OCI-LY1 (cell line): Measurements from ENCODE around the gene C3orf22.

Experiments used
- H2AFZ ChIP-seq: fragments of 200-600 bp; sonication (generic), shearing (Covaris generic); 2 replicates; pipeline ENCODE4 v1.6.0; 2014; ENCODE audit warnings: antibody characterized with exemption, mild to moderate bottlenecking, low read length
- H3F3A ChIP-seq: fragments of 200-600 bp; sonication (generic), shearing (Covaris generic); 2 replicates; pipeline ENCODE4 v1.6.0; 2014; ENCODE audit warnings: mild to moderate bottlenecking, antibody characterized with exemption, low read length, moderate library complexity; ENCODE audit not compliant: insufficient read depth
- H3K27ac ChIP-seq: fragments of 200-600 bp; sonication (generic); 2 replicates; pipeline ENCODE4 v1.5.1; 2014; ENCODE audit warnings: low read length, mixed run types, mild to moderate bottlenecking, low read depth; ENCODE audit not compliant: poor library complexity, severe bottlenecking
- H3K27me3 ChIP-seq: fragments of 200-600 bp; sonication (generic); 2 replicates; pipeline ENCODE4 v1.6.0; 2014; ENCODE audit warnings: antibody characterized with exemption, mild to moderate bottlenecking, low read length, moderate library complexity; ENCODE audit not compliant: insufficient read depth
- H3K36me3 ChIP-seq: fragments of 200-600 bp; sonication (generic); 2 replicates; pipeline ENCODE4 v1.6.1; 2014; ENCODE audit warnings: mild to moderate bottlenecking, antibody characterized with exemption, low read length, moderate library complexity, mixed read lengths; ENCODE audit not compliant: insufficient read depth
- H3K4me1 ChIP-seq: fragments of 200-600 bp; sonication (generic); 2 replicates; pipeline ENCODE4 v1.5.1; 2014; ENCODE audit warnings: mild to moderate bottlenecking, low read length, moderate library complexity; ENCODE audit not compliant: insufficient read depth, severe bottlenecking
- H3K4me2 ChIP-seq: fragments of 200-600 bp; sonication (generic), shearing (Covaris generic); 2 replicates; pipeline ENCODE4 v1.6.1; 2014; ENCODE audit warnings: low read length
- H3K4me3 ChIP-seq: fragments of 200-600 bp; sonication (generic); 2 replicates; pipeline ENCODE4 v1.5.1; 2014; ENCODE audit warnings: low read length, low read depth, mild to moderate bottlenecking, mixed read lengths; ENCODE audit not compliant: poor library complexity, severe bottlenecking
- H3K79me2 ChIP-seq: fragments of 200-600 bp; shearing (Covaris generic); 2 replicates; pipeline ENCODE4 v1.6.1; 2016; ENCODE audit warnings: mixed run types, low read length, mixed read lengths; ENCODE audit not compliant: insufficient read depth
- H3K9ac ChIP-seq: fragments of 200-600 bp; sonication (generic), shearing (Covaris generic); 2 replicates; pipeline ENCODE4 v1.6.1; 2014; ENCODE audit warnings: mild to moderate bottlenecking, low read length, mixed read lengths
- H3K9me2 ChIP-seq: fragments of 200-600 bp; sonication (generic), shearing (Covaris generic); 2 replicates; pipeline ENCODE4 v1.6.1; 2014; ENCODE audit warnings: low read depth, mild to moderate bottlenecking, low read length, mixed read lengths
- H3K9me3 ChIP-seq: fragments of 200-600 bp; shearing (Covaris generic); 2 replicates; pipeline ENCODE4 v1.6.1; 2014; ENCODE audit warnings: low read length, mixed read lengths
- H4K20me1 ChIP-seq: fragments of 200-600 bp; sonication (generic), shearing (Covaris generic); 2 replicates; pipeline ENCODE4 v1.6.0; 2016; ENCODE audit warnings: mild to moderate bottlenecking, low read length; ENCODE audit not compliant: insufficient read depth
- EZH2 ChIP-seq: fragments of 200-600 bp; sonication (generic), shearing (Covaris generic); IDR thresholded peaks from 2 replicates; pipeline ENCODE4 v1.8.0; 2017; ENCODE audit warnings: borderline replicate concordance, mixed run types, mild to moderate bottlenecking, antibody characterized with exemption, low read length, moderate library complexity, mixed read lengths
- TF ChIP-seq, protein P1 (sequence below): fragments of 200-600 bp; sonication (generic), shearing (Covaris generic); IDR thresholded peaks from 2 replicates; pipeline ENCODE4 v1.5.1; 2017; ENCODE audit warnings: mild to moderate bottlenecking, antibody characterized with exemption, low read length, moderate library complexity, mixed read lengths

C3orf22 gene

DNA sequence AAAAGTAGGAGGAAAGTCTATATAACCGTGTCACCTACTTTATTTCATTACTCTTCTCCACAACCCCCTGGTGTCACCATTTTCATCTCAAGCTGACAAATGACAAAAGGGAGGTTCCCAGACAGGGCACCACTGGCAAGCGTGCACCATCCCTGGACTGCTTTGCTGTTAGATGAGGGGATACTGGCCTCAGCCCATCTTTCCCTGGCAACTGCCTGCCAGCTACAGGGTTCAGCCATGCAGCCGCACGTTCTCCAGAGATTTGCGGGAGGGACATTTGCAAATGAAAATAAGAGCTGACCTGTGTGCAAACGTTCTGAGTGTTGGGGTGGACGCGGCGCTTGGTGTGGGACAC lies 41.8 kb downstream of the C3orf22 start:
- Histone ChIP-seq H3K79me2 (no peaks in the 10 kb centered on the region), H3K9me3 (no peaks in the 10 kb centered on the region), H3F3A (no peaks in the 10 kb centered on the region), H3K27ac (no peak overlapping the region), H3K4me2 (no peak overlapping the region), H3K36me3 (no peaks in the 10 kb centered on the region), H3K9me2 (no peaks in the 10 kb centered on the region), H3K4me1 (no peaks in the 10 kb centered on the region), H3K4me3 (no peak overlapping the region), H3K27me3 (no peaks in the 10 kb centered on the region), H4K20me1 (no peaks in the 10 kb centered on the region), H2AFZ (no peak overlapping the region), H3K9ac (no peak overlapping the region)
- TF ChIP-seq EZH2 = no peak
- TF ChIP-seq, protein P1, sequence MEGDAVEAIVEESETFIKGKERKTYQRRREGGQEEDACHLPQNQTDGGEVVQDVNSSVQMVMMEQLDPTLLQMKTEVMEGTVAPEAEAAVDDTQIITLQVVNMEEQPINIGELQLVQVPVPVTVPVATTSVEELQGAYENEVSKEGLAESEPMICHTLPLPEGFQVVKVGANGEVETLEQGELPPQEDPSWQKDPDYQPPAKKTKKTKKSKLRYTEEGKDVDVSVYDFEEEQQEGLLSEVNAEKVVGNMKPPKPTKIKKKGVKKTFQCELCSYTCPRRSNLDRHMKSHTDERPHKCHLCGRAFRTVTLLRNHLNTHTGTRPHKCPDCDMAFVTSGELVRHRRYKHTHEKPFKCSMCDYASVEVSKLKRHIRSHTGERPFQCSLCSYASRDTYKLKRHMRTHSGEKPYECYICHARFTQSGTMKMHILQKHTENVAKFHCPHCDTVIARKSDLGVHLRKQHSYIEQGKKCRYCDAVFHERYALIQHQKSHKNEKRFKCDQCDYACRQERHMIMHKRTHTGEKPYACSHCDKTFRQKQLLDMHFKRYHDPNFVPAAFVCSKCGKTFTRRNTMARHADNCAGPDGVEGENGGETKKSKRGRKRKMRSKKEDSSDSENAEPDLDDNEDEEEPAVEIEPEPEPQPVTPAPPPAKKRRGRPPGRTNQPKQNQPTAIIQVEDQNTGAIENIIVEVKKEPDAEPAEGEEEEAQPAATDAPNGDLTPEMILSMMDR = no peak

DNA sequence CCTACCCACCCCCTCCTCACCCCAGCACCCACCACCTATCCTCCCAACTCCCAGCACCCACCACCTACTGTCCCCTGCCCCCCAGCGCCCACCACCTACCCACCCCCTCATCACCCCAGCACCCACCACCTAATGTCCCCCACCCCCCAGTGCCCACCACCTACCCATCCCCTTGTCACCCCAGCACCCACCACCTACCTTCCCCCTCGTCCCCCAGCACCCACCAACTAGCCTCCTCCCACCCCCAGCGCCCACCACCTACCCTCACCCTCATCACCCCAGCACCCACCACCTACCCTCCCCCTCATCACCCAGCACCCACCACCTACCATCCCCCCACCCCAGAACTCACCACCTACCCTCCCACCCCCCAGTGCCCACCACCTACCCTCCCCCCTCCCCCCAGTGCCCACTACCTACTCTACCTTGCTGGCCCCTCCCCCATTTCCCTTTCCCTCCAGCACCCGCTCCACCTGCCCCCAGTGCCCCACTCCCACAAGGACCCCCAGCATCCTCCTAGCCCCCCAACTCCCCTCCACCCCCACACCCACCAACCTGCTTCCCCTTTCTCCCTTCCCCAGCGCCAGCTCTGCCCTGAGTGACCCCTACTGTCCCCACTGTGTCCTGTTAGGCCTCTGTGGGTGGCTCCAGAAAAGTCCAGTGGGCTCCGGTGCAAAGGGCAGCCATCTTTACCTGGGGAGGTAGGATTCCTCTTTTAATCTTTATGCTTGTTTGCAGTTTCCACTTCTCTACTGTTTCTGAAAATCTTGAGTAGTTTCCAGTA lies 42.4 kb downstream of the C3orf22 start:
- H3K9me3 ChIP-seq = no peaks in the 10 kb centered on the region
- H3K27ac ChIP-seq = no peak overlapping the region
- H3K4me3 ChIP-seq = no peak overlapping the region
- no peak overlapping the region for H3K4me2 ChIP-seq
- TF ChIP-seq, protein P1 = no peak
- no peak for TF ChIP-seq EZH2
- H2AFZ ChIP-seq = no peak overlapping the region
- no peaks in the 10 kb centered on the region for H3K79me2 ChIP-seq
- no peaks in the 10 kb centered on the region for H3K9me2 ChIP-seq
- H3K9ac ChIP-seq = no peak overlapping the region
- H3K4me1 ChIP-seq = no peaks in the 10 kb centered on the region
- no peaks in the 10 kb centered on the region for H3F3A ChIP-seq
- H3K27me3 ChIP-seq = no peaks in the 10 kb centered on the region
- no peaks in the 10 kb centered on the region for H3K36me3 ChIP-seq
- no peaks in the 10 kb centered on the region for H4K20me1 ChIP-seq

DNA sequence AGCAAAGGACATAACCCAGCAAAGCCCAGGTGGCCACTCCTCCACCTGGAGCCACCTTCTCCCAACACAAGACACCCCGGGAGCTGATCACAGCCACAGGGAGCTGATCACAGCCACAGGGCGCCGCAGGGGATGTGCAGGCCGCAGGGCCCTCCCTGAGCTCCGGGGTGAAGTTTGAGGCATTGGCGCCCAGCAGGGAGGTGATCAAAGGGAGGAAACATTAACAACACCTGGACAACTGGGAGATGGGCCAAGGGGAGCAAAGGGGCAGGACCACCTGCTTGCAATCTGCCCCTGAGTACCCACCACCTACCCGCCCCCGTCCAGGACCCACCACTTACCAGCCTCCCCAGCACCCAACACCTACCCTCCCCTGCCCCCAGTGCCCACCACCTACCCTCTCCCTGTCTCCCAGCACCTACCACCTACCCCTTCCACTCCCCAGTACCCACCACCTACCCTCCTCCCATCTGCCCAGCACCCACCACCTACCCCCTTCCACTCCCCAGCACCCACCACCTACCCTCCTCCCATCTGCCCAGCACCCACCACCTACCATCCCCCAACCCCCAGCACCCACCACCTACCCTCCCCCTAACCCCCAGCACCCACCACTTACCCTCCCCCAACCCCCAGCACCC lies 43.5 kb downstream of the C3orf22 start:
- no peak overlapping the region for H3K27ac ChIP-seq
- no peak overlapping the region for H2AFZ ChIP-seq
- no peaks in the 10 kb centered on the region for H3F3A ChIP-seq
- TF ChIP-seq, protein P1 = no peak
- no peak for TF ChIP-seq EZH2
- H3K27me3 ChIP-seq = no peaks in the 10 kb centered on the region
- no peaks in the 10 kb centered on the region for H3K4me1 ChIP-seq
- no peaks in the 10 kb centered on the region for H3K9me3 ChIP-seq
- no peak overlapping the region for H3K4me3 ChIP-seq
- H4K20me1 ChIP-seq = no peaks in the 10 kb centered on the region
- H3K36me3 ChIP-seq = no peaks in the 10 kb centered on the region
- H3K9me2 ChIP-seq = no peaks in the 10 kb centered on the region
- H3K4me2 ChIP-seq = no peak overlapping the region
- H3K9ac ChIP-seq = no peak overlapping the region
- H3K79me2 ChIP-seq = no peaks in the 10 kb centered on the region
